Measurements from ENCODE around the gene PLA2G4E.

PLA2G4E gene

DNA sequence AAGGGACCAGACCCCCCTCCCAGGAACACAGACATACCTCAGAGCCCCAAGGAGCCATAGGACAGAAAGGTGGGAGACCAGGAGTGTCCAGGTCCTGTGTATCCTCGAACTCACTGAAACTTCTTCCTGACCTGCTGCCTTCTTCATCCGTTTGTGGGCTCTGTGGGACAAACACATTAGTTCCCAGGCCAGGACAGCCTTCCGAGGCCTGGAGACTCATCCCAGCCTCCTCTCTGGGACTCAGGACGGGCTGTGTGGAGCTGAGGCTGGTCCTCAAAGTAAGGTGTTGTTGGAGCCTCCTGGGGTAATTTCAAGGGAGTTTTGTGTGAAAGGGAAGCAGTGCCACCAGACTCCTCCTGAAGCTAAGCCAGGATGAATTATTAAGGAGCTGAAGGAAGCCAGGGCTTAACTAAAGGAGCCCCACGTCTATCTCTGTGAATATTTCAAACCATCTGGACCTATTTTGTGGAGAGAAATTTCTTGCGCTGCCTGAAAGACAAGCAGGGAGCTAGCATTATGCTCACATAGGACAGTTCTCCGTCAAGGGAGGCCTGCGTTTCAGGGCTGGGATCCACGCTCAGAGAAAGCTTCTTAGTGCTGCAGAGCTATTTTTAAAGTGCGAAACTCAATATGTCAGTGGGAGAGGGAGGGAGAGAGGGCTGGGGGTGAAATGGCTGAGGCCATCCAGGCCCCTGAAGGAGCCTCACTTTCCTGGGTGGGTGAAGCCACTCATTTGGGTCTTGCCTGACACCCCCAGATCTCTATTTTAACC lies 29.8 kb upstream of the PLA2G4E start:
- no peak for DNase-seq

DNA sequence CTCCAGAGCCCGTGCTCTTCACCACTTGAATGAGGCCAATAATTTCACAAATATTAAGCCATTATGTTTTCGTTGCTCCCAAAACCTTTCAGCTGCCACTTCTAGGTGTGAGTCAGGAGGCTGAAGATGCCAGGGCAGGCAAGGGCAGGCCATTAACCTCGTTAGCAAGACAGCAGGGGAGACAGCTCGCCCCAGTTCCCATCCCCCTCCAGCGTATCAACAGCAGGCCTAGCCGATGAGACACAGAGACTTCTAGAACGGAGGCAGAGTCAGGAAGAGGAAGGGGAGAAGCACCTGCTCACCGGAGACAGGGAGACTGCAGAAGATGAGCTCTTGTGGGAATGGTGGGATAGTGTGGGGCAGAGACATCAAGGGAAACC lies 28.0 kb upstream of the PLA2G4E start:
- DNase-seq: no peak

DNA sequence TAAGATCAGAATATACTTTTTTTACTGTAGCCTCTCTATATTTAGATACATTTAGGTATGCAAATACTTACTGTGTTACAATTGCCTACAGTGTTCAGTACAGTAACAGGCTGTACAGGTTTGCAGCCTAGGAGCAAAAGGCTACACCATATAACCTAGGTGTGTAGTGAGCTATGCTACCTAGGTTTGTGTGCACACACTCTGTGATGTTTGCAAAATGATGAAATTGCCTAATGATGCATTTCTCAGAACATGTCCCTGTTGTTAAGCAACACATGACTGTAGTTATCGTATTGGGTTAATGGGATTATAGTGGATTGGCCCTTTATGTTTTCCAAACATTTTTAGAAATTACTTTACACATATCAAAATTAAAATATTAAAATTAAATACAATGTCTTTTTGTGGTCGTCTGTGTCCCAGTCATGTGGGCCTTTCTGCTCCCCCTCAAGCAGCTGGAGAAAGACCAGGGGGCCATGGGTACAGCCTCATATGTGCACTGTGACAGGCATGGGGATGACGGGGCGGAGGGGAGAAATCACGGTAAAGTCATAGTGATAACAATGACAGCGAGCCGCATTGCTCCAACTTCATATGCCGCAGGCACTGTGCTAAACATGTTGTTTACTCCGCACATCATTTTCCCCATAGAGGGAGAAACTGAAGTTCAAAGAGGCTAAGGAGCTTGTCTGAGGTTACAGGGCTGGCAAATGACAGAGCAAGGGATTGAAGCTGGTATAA lies 27.4 kb upstream of the PLA2G4E start:
- DNase-seq: no peak

DNA sequence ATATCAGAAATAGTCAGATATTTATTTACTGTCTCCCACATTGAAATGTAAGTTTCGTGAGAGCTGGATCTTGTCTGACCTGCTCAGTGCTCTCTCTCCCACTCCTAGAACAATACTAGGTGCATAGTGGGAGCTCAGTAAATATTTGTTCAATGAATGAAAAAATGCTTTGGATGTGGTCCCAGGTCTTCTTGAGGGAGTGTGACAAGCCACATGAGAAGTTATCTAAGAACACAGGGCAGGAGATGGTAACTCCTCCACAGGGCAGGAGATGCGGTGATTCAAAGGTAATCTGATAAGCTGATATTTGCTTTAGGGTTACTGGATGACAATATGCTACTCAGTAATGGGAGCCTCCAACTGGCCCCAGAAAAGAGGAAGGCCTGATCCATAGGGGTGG lies 25.8 kb upstream of the PLA2G4E start:
- DNase-seq: no peak

DNA sequence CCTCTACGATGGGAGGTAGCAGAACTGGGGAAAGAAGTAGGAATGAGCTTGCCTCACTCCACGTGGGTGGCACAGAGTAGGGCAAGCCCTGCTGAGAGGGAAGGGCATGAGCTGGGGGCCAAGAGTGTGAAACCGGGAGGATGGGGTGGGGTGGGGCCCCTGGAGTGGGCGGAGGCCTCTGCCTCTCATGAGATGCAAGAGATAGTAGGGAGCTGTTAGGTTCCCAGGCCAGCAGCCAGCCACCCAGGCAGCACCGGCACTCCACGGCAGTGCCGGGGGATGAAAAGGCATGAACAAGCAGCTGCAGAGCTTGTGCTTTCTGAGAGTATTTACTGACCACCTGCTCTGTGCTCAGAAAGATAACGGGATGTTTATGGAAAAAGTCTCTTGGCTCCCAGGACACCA lies 24.4 kb upstream of the PLA2G4E start:
- no peak for DNase-seq

DNA sequence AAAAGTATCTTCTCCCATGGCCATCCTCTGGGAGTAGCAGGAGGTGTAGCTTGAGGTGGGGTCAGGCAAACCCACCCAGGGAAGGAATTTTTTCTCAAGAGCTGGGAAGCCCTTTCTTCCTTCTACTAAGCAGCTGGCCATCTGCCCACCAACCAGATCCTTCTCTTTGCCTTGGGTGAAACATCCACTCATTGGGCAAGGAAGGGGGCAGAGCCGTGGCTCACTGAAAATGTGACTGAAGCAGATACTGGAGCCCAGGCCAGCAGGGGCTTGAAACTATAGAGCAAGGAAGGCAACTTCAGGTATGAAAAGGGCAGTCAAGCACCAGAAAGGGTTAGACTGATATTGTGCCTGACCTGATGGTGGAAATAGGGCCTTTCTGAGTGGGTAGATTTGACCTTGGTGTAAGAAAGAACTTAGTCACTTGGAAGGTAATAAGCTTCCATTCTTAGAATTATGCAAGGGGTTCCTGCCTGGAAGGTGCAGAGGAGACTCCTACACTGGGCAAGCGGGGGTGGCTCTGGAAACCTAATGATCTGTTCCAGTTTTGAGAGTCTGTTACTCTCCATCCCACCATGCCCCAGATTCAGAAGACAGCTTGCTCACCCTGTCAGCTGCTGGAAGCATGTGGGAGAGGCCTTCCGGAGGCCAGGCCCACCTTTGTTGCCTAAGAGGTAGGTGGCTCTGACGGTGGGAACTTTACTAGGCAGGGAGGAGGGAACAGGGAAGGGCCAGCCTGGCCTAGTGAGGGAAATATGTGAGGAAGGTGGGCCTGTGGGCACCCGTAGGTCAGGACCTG lies 22.0 kb upstream of the PLA2G4E start:
- DNase-seq: no peak

DNA sequence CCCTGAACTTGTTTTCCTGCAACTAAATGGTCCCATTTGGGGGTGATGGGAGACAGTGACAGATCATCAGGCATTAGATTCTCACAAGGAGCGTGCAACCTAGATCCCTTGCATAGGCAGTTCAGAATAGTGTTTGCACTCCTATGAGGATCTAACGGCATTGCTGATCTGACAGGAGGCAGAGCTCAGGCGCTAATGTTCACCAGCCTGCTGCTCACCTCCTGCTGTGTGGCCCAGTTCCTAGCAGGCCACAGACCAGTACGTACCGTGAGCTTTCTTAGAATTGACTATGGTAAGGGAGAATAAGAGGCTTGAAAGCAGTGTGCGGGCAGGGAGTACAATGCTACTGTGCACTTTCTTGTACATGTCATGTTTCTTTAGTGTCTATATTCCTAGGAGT lies 17.6 kb upstream of the PLA2G4E start:
- no peak for DNase-seq

DNA sequence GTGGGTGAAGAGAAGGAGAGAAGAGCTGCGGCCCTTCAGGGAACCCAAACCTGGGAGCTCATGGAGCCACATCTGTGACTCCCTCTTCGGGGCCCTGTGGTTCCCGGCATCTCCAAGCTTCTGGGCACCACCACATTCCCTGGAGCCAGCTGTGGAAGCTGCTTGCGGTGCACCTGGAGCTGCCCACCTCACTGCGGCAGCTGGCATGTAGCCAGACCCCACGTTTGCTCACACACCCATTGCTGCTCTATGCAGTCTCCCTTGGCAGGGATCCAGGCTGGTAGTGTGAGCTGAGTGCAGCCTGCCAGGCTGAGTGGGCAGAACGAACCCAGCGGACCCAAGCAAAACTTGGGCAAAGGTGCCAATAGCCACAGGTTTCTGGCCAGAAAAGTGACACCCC lies 16.8 kb upstream of the PLA2G4E start:
- no peak for DNase-seq

DNA sequence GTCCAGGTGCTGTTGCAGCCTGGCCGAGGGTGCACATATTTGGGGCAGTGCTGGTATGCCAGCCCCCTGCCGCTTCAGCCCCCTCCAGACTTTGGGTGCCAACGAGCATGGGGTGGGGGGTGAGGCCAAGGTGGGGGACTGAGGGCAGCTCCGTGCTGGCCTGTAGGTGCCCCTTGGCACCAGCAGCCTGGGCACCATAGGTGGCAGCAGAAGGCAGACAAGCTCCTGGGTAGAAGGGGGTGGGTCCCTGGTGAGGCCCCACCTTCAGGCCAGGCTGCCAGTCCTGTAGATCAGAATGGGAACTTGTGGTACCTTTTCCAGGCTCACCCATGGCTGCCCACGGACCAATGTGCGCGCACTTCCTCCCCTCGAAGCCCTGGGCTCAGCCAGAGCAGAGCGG lies 16.1 kb upstream of the PLA2G4E start:
- no peak for DNase-seq

DNA sequence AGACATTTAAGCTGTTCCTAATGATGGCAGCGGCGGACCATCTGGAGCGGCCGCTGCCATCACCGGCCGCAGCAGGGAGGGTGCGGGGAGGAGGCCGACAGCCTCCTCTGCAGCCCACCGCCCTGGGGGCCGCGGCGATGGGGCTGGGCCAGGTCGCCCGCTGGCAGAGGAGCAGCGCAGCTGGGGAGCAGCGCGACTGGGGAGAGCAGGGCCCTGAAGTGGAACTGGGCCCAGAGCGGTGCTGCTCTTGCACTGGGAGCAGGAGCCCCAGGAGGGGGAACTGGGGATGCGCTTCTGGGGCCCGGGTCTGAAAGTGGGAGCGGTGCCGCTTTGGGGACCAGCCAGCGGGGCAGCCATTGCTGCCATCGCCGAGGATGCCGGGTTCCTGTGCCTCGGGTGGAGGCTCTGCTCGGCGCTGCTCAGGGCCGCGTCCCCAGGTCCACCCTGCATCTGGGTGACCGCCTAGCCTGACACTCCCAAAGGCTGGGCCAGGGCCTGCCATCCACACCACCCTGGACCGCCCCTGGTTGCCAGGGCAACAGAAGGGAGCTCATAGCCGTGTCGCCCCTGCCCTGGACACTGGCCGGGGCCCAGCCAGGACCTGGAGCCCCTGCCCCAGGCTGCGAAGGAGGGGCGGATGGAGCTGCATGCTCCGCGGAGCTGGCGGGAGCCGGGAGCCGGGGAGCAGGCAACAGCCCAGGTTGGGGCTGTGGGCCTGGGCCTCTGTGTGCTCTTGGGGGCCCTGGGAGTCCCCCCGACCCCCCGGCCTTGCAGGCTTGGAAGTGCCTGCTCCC lies 15.5 kb upstream of the PLA2G4E start:
- no peak for DNase-seq

DNA sequence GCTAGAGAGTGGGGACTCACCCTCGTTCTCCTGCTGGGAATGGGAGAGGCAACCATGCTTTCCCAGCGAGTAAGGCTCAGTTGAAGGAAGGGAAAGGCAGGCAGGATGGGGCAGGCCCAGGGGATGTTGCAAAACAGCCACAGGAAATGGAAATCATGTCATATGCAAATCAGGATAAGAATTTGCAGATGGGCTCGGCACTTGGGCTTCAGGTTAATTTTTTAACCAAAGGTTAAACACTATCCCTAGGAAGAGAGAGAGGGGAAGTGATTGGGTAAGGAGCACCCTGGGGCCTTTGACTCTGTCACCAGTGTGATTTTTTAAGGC lies 14.6 kb upstream of the PLA2G4E start:
- DNase-seq: no peak

DNA sequence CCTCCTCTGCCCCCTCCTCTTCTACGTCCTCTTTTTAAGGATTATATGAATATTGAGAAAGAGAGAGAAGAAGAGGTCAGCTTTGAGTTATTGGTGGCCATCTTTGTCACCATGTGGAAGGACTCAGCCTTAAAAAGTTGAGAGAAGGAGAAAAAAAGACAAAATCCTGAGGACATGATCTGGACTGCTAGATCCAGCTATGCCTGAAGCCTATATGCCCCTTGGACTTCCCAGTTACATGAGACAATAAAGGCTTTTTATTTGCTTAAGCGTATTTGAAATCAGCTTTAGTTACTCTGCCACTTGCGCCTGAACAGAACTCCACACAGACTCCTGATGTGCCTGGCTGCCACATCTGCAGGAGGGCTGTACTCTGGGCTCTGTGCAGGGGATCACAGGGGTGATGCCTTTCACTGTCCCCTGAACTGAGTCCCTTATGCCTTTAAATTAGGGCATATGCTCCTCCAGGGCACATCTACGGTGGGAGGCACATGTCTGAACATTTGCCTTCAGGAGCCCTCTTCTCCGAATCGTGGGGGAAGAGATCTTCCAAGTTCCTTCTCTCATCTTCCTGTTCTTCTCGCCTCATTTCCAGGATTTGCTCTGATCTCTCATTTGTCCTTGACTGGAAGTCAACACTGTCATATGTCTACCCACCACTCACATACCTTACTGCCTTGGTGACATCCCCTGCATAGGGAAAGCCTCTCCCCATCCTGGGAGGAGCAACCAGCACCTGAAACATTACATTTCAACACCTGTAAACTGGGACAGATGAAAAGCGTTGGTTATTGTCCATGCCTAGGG lies 14.0 kb upstream of the PLA2G4E start:
- no peak for DNase-seq

DNA sequence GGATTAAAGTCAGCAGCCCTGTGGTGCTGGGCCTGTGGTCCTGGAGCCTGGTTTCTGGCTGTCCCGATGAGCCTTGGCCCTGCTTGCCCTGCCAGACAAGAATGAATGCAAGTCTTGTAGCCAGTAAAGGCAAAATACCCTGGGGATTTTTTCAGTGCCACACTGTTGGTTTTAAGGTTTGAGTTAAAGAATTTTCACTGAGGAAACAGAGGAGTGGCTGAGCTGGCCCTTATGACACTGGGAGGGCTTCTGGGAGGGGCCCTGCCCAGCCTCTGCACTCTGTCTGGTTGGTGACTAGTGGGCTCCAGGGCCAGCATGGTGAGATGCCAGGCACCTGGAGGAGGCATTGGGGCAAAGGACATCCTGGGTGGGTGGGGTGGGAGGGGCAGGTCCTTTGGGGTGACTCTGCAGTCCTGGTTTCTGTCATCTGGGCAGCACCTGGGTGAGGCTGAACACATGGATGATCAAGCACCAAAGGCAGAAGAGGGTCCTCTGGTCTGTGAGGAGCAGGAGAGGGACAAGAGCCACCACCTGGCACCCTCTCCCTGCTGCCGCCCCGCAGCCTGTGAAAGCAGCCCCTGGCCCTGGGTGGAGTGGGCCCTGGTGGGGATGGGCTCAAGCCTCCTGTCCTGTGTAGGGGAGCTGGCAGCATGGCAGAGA lies 12.5 kb upstream of the PLA2G4E start:
- no peak for DNase-seq

DNA sequence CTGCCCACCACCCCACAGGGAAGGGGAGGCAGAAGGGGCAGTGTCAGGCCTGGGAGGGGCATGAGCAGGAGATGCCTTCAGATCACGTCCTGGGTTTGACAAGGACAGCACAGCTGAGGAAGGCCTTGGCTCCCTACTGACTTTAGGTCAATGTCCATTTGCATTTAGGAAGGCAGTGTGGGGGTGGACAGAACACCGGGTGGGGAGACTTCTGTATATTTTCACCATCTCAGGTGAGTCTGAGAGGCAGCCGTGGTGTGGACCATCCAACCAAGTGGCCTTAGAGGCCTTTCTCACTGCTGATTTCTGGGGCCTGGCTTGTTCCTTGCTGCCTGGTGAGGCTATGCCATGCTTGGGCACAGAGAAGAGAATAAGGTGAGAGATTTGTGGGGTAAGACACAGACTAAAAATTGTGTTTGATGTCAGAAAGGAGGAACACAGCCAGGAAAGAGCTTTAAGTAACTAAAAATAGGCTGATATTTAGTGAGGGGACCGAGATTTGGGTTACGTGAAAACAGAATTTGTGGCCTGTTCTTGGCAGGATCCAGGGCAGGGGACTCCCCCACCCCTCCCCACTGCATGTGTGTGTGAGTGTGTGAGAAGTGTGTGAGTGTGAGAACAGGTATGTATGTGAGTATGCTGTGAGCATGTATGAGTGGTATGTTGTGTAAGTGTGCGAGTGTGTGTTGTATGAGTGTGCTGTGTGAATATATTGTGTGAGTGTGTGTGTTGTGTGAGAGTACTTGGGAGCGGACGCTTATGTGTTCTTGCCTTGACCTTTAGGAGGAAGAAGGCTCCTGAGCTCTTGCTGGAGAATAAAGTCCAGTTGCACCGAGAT lies 11.8 kb upstream of the PLA2G4E start:
- no peak for DNase-seq

DNA sequence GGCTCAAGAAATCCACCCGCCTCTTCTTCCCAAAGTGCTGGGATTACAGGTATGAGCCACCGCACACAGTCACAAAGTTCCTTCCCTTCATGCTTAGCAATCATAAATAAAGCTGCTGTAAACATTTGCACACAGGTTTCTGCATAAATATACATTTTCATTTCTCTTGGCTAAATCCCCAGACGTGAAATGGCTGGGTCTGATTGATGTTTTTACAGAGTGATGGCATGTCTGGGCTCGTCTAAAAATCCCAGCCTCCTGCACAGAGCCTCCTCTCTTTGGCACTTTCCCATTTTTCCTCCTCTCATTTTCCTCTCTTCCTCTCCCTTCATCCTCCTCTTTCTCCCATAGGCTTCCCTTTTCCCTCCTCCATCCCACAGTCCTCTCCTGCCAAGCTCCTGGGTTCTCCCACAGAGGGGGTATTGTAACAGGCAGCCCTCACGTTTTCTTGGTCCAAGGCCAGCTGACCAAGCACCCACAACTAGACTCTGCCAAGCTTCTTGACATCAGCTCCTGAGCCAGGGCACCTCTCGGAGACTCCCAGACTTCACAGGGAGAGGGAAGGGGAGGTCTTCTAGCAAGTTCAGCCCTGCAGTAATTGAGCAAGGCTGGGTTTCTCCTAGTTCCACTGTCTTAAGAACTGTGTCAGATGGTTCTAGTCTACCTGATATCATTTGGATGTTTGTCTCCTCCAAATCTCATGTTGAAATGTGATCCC lies 10.5 kb upstream of the PLA2G4E start:
- no peak for DNase-seq

DNA sequence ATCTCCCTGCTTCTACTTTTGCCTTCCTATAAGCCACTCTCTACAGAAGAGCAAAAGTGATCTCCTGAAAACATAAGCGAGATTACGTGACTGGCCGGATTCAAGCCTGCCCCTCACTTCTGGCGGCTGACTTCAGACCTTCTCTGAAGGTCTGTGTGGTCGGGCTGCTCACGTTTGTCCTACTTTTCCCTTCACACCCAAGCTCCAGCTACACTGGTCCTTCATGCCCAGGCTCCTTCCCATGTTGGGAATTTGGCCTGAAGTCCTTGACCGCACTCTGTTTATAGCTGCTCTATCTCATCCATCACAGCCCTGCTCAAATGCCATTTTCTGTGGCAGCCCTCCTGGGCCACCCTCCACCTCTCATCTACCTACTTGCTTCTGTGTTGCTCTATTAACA lies 6.7 kb upstream of the PLA2G4E start:
- no peak for DNase-seq

DNA sequence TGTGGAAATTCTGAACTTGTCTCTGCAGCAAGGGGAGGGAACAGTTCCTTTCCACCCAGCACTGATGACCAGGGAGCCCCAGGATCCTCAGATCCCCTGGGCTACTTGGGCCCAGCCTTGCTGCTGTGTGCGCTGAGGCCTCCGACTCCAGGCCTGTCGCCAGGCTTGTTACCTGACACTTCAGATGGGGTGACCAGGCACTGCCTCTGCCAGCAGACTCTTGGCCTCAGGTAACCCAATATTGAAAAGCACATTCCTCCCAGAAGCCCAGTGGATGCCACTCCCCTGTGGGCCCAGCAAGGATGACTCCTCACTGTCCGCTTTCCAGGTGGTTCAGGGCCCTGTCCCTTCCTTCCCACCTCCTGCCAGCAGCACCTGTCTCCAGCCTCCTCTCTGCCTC lies 3.5 kb upstream of the PLA2G4E start:
- no peak for DNase-seq

DNA sequence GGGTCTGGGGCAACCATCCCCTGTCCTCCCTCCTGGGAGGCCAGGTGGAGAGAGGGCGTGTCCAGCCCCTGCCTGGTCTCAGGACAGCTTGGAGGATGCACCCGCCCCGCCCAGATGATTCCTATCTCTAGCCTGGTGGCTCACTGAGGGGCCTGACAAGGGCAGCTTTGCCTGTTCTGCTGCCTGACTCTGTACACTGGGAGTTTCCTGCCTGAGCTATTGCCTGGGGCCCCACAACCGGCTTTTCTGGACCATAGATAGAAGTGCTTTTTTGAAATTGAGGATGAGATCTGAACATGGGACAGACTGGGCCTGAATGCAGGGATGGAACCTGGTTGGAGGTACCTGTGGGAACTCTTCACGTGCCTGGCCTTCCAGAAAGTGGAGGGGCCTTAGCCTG lies 751 bp upstream of the PLA2G4E start:
- DNase-seq: no peak

DNA sequence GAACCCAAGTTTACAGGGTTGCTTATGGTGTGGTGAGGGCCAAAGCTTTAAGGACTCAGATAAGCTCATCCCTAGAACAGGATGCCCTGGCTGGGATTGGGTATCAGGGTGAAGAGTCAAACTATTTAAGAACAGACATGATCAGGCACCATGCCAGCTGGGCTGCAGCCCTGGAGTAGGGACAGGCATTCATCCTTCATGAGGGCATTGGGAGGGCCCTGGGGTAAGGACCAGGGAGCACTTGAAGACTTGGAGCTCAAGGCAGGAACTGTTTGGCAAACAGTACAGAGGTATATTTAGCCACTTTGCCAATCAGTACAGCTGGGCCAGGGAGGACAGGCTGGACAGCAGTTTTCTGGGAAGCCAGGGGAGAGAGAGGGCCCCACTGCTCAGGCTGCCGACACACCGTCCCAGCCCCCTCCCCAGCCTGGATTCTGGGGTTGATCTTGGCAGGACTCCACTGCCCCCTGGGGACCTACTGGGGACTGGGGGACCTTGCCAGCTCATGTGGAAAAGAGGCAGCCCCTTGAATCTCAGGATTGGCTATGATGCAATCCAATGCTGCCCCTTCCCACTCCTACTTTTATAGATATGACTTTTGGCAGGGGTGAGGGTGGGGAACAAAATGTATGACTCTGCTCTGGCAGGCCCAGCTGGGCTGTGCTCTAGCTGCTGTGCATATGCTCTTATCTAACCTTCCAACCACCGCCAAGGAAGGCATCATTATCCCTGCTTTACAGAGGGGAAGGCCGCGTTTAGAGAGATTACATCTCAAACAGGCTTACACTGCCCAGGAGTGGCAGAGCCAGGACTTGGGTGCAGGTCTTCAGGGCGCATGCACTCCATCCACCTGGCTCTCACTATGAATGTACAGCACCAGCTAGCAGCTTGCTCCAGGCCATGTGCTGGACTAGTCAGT lies 2.3 kb downstream of the PLA2G4E start:
- no peak for DNase-seq

Data from DMS153 (cell line).